Measurements from ENCODE around the gene IFT88. TPM values are rescaled to one million over a fixed set of nuclear protein-coding genes. Genes with fewer than 3 reads are reported as not detected.
"Not testable (repeated sequence)": the region's sequence is repeated elsewhere in the genome, so short reads cannot be mapped to it uniquely, and the experiment has no call there.

IFT88 gene
- total RNA-seq, 1 donor from 2014 or later, result 5.8 TPM

GRCh38 chr13:20609145-20609544 is 42.2 kb downstream of the IFT88 start:
- intact Hi-C loops (cut with micrococcal nuclease), result no loop called here
- DNase-seq (no peak), ATAC-seq (no peak)

DNA sequence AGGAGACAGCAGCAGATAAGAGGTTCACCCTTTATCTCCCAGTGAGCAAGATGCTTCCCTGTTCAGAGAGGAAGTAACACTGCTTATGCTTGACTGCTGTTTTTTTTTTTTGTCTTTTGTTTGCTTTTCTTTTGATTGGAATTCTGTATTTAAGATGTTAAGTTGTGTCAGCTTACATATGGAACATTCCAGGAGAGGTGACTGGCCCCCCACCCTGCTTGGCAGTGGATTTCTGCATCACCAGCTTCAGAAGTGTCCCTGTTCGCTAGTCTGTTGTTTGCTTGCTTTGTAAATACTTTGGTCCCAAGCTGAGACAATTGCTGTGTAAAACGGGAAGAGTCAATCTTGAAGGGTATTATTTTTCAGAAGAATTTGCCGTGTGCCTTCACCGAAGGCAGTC is 43.0 kb downstream of the IFT88 start:
- DNase-seq, result no peak

GRCh38 chr13:20616059-20616797 is 49.3 kb downstream of the IFT88 start:
- intact Hi-C loops (cut with micrococcal nuclease), result no loop called here
- ATAC-seq (no peak), DNase-seq (no peak)

More for the DNA sequence above, 43.0 kb downstream of the IFT88 start:
- no peak for ATAC-seq
- intact Hi-C loops (cut with micrococcal nuclease), result no loop called here

GRCh38 chr13:20623000-20623399 is 56.0 kb downstream of the IFT88 start:
- ATAC-seq (no peak), DNase-seq (no peak)
- intact Hi-C loops (cut with micrococcal nuclease), result no loop called here

- no peak for ATAC-seq
- intact Hi-C loops (cut with micrococcal nuclease), result no loop called here
- no peak for DNase-seq
Measured at GRCh38 chr13:20624213-20624612, 57.3 kb downstream of the IFT88 start.

- DNase-seq, result no peak
- no peak for ATAC-seq
- intact Hi-C loops (cut with micrococcal nuclease), result no loop called here
Measured at GRCh38 chr13:20633802-20634201, 66.8 kb downstream of the IFT88 start.

- DNase-seq, result no peak
- no peak for ATAC-seq
- intact Hi-C loops (cut with micrococcal nuclease), result no loop called here
Measured at GRCh38 chr13:20636079-20636478, 69.1 kb downstream of the IFT88 start.

GRCh38 chr13:20637811-20638210 is 70.9 kb downstream of the IFT88 start:
- DNase-seq (no peak), ATAC-seq (no peak)

DNA sequence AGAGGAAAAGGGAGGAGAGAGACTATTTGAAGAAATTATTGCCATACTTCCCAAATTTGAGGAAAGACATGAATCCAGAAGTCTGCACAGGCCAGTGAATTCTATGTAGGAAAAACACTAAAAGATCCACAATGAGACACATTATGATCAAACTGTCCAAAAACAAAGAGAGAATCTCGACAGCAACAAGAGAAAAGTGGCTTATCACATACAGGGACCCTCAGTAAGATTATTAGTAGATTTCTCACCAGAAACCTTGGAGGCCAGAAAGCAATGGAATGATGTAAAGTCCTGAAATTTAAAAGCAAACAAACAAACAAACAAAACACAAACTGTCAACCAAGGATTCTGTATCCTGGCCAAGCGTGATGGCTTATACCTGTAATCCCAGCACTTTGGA is 80.8 kb downstream of the IFT88 start:
- DNase-seq (no peak), ATAC-seq (no peak)
- intact Hi-C loops (cut with micrococcal nuclease), result no loop called here

More at GRCh38 chr13:20637811-20638210, 70.9 kb downstream of the IFT88 start:
- intact Hi-C loops (cut with micrococcal nuclease), result no loop called here

DNA sequence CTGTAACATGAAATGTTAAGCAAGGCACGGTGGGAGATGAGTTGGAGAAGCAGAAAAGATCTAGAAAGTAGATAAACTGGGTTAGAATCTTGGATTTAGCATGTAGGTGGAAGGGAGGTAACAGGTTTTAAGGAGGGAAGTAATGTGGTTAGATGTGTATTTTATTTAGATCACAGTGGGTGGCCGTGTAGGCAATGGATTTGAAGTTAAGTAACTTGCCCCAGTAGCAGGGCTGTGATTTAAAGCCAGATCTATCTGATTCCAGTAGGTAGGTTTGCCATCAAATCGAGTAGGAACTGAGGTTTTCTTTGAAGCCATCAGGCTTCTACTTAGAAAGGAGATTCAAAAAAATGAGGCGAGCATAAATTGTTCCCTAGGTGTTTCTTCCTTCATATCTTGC is 86.0 kb downstream of the IFT88 start:
- intact Hi-C loops (cut with micrococcal nuclease), result no loop called here
- ATAC-seq (no peak), DNase-seq (no peak)

- DNase-seq (no peak), ATAC-seq (no peak)
- intact Hi-C loops (cut with micrococcal nuclease), result no loop called here
Measured at GRCh38 chr13:20654156-20654555, 87.2 kb downstream of the IFT88 start.

- intact Hi-C loops (cut with micrococcal nuclease), result no loop called here
- DNase-seq (no peak), ATAC-seq (no peak)
Measured at GRCh38 chr13:20658451-20659040, 91.6 kb downstream of the IFT88 start.

- DNase-seq (no peak), ATAC-seq (no peak)
- intact Hi-C loops (cut with micrococcal nuclease), result no loop called here
Measured at GRCh38 chr13:20664351-20664750, 97.4 kb downstream of the IFT88 start.

- ATAC-seq, result no peak
- DNase-seq, result no peak
- intact Hi-C loops (cut with micrococcal nuclease), result no loop called here
Measured at GRCh38 chr13:20666948-20667347, 100.0 kb downstream of the IFT88 start.

DNA sequence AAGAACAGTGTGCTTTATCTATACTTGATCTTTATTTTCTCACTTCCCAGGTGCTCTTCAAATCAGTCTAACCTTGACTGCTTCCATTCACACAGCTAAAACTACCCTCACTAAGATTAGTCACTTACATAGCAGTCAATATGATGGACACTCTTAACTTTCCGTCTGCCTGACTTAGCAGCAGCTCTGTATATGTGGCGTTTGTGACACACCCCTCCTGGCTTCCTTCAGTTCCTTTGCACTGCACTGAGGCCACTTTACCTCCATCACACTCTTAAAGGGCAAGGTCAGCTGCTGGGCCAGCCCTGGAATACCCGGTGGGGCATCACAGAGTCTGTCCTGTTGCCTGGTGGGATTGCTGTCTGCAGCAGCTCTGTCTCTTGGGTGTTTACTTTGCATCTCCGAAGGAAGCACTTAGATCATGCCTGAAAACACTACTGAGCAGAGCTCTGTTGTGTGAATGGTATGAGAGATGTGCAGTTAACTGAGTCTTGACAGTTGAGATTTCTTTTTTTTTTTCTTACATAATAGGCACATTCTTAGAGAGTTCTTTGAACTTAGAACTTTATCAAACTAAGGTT is 101.0 kb downstream of the IFT88 start:
- DNase-seq (no peak), ATAC-seq (no peak)
- intact Hi-C loops (cut with micrococcal nuclease), result no loop called here

DNA sequence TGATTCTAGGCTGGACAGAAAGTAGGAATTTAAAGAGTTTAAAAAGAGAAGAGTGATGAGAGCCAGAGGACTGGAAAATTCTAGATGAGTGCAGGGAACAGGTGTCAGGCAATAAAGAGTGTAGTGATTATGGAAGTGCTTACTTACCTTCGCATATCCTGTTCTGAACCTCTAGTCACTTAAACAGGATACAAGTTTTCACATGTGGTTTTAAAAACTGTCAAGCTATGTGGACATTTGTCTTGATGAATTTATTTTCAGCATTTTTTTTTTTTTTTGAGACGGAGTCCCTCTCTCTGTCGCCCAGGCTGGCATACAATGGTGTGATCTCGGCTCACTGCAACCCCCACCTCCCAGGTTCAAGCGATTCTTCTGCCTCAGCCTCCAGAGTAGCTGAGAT is 102.2 kb downstream of the IFT88 start:
- ATAC-seq (no peak), DNase-seq (no peak)
- intact Hi-C loops (cut with micrococcal nuclease), result no loop called here

DNA sequence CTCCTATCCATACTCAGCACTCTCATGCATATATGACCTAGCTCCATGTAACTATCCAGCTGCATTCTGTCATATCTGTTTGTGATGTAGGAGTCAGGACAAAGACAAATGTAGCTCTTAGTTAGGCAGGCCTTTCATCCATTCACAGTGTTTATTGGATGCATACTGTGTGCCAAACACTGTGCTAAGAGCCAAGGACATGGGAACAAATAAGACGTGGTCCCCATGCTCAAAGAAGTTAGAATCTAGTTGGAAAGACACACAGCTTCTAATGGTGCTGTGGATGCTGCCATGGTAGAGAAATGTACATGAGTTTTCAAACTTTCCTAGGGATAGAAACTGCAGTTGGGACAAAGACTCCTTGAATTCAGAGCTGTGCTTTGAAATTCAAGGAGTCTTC is 104.8 kb downstream of the IFT88 start:
- DNase-seq, result no peak
- no peak for ATAC-seq
- intact Hi-C loops (cut with micrococcal nuclease), result no loop called here

DNA sequence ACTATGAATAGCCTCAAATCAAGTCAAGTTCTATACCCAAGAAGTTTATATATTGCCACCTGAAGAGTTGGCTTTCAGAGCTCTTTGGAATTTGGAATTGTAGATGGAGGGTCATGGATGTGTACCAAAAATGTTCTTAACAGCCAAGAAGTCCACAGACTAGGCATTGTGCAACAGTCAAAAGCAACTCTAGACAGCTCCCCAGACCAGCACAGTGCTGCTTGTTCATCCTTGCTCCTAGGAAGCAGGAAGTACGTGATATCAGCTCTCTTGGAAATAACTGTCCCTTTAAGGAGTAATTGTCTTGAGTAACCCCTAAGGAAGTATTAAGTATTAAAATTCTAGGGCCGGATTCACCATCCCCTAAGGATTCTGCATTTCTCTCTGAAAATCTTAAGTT is 105.8 kb downstream of the IFT88 start:
- intact Hi-C loops (cut with micrococcal nuclease), result no loop called here
- DNase-seq, result no peak
- ATAC-seq, result peak; percentile 56

- no peak for ATAC-seq
- intact Hi-C loops (cut with micrococcal nuclease), result no loop called here
- no peak for DNase-seq
Measured at GRCh38 chr13:20673715-20674114, 106.8 kb downstream of the IFT88 start.

DNA sequence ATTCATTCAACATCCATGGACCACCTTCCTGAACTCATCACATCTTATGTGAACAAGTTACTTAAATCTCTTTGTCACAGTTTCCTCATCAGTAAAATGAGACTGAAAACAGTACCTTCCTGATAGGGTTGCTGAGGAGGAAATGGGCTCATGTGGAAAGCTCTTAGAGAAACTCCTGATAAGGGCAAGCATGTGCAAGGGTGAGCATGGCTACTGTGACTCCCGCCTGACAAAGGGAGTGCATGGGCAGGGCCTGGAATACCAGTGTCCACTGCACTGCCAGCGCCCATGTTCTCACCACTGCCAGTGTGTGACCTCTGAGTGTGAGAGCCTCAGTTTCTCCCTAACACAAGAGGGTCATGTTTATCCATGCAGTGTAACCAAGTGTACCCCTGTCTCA is 109.3 kb downstream of the IFT88 start:
- intact Hi-C loops (cut with micrococcal nuclease), result no loop called here
- DNase-seq (no peak), ATAC-seq (no peak)

- ATAC-seq; DNase-seq; intact Hi-C loops (cut with micrococcal nuclease): not testable (repeated sequence)
Measured at GRCh38 chr13:20678606-20679005, 111.6 kb downstream of the IFT88 start.
